Right forelimb (tissue), 1 donor: ENCODE data around the gene PCED1A.
"Not testable (repeated sequence)": the region's sequence is repeated elsewhere in the genome, so short reads cannot be mapped to it uniquely, and the experiment has no call there.

Experiments used
- DNase-seq: peaks from one replicate; pipeline ENCODE4 v3.0.0-alpha.2; 2018

The PCED1A gene

DNA sequence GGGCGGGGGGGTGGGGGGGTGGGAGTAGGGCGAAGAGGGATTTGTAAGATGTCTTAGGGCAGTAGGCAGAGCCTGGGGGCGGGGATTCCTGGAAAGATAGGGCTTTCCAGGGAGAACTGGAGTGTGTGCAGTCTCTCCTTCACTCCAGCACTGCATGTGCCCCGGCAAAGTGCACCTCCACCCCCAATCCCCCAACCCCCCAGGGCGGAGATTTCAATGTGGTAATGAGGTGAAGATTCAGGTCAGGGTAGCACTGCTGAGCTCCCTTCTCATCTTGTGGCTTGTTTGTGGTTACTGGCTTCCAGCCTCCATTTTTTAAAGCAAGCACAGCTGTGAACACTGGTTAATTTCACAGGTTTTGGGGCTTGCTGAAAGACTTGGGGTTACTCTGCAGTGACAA is 18.4 kb downstream of the PCED1A start:
- DNase-seq: no peak

DNA sequence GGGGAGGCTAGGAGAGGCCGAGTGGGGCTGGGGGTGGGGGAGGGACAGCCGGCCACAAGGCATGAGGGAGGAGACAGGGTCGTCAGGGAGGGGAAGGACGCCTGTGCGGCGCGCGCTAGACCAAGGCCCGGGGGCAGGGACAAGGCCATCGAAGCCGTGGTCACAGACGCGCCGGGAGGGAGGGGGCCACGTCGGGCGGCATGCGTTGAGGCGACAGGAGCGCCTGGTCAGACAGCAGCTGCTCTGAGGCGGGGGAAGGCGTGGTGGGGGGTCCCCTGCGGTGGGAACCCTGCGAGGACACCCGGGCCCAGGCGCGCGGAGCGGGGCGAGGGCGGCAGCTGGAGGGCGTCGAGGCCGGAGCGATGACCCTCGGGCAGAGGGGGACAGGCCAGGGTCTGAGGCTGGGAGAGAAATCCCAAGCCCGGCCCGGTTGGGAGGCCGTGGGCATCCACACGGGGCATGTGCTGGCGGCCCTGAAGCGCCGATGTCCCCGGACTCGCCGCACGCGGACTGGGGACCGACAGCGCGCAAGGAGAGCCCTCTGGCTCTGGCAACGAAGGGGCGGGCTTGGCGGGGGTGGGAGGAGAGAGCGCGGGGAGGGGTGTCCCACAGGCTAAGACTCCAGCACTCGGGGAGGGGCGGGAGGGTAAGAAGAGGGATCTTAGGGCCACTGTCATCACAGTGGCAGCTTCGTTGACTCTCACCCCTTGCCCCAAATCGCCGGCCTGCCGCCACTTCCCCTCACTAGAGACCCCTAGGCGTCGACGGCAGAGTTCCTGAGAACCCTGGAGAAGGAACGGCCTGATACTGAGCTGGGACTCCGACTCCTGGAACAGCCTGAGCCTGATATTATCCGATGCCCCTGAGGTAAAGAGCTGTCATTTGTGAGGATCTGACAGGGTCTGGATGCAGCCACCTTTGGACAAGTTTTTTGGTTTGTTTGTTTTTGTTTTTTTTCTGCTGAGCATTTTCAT is 19.3 kb downstream of the PCED1A start:
- DNase-seq: no peak

DNA sequence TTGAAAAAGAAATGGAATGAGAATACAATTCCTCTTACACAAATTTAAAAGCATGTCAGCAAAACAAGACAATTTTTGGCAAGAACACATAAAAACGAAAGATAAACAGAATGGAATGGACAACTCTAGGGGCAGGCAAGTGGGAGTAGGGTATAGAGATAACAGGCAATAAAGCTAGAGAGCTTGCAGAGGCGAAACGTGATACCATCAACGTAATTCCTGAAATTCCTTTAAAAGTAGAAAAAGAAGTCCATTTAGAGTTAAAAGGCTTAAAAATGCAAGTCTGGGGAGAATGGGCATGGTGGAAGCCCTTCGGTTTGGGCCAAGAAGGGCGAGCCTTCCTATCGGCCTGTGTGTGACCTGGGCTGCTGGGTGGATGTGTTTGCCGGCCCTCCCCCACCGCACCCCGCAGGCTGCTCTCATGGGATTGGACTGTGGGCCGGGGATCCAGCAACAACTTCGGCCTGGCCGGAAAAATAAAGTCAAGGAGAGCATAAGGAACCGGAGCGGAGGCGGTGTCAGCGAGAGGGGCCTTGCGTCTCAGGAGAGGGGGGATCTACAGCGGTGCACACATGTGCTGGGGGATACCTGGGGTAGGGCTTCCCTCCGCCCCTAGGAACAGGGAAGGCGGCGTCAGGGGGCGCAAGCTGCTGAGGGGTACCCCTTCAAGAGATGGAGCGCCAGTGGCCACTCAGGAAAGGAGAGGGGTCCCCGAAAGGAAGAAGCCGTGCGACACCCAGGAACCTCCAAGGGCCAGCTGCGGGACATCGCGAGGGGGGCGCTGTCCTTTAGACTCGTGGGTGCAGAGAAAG is 20.2 kb downstream of the PCED1A start:
- no peak for DNase-seq

DNA sequence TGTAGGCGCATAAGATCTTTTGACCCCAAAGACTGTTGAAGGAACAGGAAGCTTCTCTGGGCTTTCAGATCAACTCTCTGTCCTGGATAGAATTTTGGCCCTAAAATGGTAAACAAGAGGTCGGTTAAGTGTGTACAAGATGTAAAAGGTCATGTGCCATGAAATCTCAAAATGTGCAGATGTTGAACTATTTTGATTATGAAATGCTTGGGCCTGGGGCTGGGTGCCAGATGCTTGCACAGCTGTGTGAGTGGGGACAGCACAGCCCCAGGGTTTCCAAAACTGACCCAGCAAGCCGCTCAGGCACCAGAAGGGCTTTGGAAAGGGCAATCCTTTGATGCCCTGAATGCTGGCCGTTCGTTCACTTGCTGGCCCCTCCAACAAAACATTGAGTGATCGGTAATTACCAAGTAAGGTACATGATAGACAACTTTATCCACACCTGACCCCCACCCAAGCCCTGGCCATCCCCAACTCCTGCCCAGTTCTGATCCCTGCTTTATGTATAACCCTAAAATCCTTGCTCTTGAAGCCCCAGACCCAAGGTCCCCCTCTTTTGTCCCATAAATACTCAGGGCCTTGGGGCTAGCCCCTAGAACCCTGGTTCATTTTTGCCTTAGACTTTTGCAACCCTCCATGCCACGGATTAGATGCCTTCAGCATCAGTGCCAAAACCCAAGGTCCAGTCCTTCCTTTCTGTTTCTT is 22.4 kb downstream of the PCED1A start:
- no peak for DNase-seq

DNA sequence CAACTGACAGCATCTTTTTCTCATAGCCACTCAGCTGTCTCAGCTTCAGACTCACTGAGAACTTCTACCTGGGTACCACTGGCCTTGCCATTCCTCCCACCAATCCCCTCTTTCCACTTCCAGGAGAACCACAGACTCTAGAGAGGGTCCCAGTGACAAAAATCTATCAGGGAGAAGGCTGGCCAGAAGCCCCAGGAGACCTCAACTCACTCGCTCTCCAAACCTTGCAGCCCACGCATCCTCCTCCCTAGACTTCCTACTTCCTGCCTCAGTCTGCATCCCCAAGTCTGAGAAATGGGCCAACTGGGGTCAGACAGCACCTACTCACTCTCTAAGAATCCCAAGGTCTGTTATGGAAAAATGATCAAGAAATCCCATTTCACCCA is 23.1 kb downstream of the PCED1A start:
- DNase-seq: no peak

DNA sequence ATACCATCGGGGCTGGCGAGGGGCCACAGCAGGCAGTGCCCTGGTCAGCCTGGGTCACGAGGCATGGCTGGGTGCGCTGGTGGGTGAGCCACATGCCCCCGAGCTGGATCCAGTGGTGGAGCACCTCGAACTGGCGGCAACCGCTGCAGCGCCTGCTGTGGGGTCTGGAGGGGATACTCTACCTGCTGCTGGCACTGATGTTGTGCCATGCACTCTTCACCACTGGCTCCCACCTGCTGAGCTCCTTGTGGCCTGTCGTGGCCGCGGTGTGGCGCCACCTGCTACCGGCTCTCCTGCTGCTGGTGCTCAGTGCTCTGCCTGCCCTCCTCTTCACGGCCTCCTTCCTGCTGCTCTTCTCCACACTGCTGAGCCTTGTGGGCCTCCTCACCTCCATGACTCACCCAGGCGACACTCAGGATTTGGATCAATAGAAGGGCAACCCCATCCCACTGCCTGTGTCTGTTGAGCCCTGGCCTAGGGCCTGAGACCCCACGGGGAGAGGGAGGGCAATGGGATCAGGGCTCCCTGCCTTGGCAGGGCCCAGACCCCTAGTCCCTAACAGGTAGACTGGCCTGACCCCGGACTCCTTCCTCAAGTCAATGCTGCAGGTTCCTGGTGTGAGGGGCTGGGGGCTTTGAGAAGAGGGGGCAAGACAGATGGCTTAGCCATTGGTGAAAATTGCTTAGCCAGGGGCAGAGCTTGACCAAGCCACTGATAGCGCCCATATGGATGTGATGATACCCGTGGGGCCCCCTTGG is 23.7 kb downstream of the PCED1A start:
- no peak for DNase-seq

DNA sequence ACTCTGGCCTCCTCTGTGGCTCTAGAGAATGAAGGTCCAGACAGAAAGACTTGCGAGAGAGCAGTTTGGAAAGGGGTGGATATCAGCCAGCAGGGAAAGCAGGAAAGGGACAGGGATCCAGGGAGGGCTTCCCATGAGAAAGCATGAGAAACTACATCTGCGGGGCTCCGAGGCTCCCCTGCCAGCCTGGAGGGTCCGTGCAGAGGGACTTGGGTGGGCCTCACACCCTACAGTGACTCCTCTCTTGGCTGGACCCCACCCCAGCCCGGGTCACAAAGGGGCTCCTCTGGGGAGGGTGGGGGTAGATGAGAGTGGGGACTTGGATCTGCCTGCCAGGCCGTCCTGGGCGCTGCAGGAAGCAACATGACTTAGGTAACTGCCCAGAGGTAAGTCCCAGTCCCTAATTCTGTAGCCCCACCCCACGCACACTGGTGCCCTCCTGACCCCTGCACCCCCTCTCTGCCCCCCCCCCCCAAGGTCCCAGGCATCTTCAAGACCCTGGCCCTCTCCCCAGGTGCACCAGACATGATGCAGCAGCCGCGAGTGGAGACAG is 24.3 kb downstream of the PCED1A start, which contains the start of gene TMEM239:
Gene TMEM239 (plus strand): TSS at position 335 of the 553 bp plus-strand sequence. CDS start 191 bp downstream, at position 526.
- no peak for DNase-seq

DNA sequence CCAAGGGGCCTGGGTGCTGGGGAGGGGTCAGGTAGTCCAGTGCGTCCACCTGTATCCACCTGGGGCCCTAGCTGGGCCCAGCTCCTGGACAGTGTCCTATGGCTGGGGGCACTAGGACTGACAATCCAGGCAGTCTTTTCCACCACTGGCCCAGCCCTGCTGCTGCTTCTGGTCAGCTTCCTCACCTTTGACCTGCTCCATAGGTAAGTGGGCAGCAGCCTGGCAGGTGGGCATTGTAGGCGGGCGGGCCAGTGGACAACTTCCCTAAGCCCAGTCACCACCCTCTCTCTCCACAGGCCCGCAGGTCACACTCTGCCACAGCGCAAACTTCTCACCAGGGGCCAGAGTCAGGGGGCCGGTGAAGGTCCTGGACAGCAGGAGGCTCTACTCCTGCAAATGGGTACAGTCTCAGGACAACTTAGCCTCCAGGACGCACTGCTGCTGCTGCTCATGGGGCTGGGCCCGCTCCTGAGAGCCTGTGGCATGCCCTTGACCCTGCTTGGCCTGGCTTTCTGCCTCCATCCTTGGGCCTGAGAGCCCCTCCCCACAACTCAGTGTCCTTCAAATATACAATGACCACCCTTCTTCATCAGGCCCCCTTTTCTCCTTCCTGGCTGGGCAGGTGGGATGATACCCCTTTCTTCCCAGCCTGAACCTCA is 25.1 kb downstream of the PCED1A start:
- no peak for DNase-seq

DNA sequence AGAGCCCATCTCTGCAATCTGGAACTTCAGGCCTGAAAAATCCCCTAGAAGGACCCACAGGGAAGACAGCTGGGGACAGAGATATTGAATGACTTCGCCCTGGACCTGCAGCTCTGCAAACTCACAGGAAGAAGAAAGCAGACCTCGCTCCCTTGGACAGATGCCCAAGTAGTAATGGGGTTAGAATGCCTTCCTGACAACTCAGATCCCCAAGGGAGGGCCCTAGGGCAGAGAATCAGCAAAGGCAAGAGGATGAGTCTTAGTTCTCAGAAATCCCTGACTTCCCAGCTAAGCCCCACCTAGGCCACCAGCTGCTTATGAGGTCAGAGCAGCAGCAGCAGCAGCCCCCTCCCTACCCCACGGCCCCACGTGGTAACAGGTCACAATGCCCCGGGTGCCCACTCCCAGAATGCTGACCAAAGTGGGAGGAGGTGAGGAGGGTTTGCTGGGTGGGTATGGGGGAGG is 25.8 kb downstream of the PCED1A start, which contains the start of gene C20orf141:
Gene C20orf141 (plus strand): TSS at position 401 of the 465 bp plus-strand sequence. CDS start 198 bp downstream, outside the sequence.
- no peak for DNase-seq

DNA sequence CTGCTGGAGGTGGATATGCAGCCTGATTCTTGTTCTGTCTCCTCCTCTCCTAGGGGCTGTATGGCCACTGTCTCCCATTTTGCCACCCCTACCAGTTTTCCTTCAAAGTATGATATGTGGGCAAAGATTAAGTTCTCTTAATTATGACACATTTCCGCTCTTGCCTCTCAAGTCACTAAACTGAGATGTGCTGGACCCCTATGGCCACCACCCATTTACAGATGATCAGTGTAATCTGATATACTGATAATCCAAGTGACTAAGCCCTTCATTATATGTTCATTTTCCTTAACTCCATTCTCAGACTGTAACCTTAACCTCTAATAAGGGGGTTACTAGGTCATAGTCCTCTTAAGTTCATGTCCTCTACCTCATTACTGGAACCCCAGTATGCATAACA is 26.4 kb downstream of the PCED1A start:
- DNase-seq: no peak

DNA sequence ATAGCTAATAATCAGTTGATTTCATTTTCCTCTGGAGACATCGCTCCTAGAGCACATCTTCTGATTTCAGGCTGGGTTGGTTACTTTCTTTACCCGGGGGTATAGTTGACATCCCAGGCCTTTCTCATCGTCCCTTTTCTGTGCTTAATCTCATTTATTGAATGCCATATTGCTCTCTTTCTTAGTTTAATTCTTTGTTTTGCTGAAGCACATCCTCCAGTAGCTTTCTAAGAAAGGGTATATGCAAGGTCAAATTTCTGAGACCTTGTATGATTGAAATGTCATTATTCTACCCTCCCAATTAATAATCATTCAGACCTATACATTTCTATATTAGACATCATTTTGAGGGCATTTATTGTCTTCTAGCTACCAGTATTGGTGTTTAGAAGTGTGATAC is 28.3 kb downstream of the PCED1A start:
- no peak for DNase-seq

DNA sequence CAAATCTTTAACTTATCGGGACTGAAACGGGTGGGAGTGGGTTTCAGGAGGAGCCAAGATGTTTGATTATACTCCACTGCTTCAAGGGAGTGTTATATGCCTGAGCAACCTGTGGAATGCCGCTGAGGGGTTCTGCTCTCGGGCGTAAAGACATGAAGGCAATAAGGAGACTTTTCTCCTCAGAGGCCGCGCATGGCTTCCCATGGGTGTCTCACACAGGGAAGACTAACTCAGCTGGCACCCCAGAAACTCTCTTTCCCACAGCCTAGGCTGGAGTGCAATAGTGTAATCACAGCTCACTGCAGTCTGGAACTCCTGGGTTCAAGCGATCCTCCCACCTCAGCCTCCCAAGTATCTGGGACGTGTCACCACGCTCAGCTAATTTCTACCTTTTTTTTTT is 30.8 kb downstream of the PCED1A start:
- DNase-seq: no peak

DNA sequence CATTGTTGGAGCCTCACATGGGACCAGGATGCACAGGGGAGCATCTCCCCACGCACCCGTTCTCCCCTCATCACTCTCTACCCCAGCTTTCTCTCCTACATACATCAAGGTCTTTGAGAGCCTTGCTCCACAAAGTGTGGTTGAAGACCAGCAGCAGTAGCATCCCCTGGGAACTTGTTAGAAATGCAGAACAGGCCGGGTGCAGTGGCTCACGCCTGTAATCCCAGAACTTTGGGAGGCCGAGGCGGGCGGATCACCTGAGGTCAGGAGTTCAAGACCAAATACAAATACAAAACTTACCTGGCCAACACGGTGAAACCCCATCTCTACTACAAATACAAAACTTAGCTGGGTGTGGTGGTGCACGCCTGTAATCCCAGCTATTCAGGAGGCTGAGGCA is 32.5 kb downstream of the PCED1A start:
- not testable (repeated sequence) for DNase-seq

DNA sequence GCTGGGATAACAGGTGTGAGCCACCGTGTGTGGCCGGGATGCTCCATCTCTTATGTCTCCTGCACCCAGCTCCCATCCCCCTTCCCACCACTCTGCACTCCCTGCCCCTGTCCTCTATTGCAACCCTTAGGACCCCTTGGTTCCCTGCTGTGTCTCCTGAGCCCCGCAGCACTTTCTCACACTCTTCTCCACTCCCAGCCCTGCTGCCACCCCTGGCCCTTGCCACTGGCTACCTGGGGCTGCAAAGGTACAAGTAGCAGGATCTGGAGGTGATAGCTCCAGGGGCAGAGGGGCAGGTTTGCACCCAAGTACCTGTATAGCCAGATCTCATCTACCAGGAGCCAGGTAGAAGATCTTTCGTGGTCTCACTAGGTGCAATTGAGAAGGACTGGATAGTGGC is 33.4 kb downstream of the PCED1A start:
- no peak for DNase-seq

DNA sequence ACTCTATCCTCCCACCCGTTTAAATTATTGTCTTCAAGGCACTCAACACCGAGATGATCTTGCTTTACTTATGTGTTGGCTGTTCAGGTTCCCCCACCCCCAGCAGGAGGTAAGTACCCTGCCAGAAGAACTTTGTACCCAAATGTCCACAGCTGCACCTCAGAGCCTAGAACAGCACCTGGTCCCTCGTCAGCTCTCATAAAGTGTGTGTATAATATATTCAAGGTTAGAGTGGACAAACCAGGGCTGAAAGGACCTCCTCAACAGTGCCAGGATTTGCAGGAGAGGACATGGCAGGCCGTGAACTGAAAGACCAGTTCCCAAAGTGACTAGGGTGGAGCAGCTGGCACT is 34.1 kb downstream of the PCED1A start:
- no peak for DNase-seq

DNA sequence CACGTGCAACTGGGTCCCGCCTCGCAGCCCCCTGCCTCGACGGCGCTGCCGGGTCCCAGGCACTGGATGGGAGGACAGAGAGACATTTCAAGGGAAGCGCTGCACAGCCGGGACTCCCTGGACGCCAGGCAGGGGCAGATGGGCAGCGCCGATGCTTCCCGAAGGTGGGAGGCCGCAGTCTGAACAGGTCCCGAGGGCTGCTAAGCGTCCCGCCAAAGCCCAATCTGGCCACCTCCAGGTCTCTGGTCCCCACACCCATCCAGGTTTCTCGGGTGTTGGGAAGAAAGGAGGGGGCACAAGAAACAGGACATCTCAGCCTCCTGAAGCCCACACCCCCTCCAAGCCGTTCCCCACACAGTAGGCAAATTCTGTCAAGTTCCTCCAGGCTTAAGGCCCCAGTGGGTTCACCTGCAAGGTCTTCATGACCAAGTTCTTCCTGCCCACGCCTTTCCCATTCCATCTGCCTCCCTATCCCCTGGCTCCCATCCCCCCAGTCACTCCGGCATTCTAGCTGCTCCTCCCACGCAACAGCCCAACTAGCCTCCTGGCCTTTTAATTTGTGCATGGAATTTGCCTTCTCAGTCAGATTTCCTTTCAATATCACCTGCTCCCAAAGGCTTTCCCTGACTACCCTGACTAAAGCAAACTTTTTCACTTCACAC is 34.6 kb downstream of the PCED1A start:
- no peak for DNase-seq

DNA sequence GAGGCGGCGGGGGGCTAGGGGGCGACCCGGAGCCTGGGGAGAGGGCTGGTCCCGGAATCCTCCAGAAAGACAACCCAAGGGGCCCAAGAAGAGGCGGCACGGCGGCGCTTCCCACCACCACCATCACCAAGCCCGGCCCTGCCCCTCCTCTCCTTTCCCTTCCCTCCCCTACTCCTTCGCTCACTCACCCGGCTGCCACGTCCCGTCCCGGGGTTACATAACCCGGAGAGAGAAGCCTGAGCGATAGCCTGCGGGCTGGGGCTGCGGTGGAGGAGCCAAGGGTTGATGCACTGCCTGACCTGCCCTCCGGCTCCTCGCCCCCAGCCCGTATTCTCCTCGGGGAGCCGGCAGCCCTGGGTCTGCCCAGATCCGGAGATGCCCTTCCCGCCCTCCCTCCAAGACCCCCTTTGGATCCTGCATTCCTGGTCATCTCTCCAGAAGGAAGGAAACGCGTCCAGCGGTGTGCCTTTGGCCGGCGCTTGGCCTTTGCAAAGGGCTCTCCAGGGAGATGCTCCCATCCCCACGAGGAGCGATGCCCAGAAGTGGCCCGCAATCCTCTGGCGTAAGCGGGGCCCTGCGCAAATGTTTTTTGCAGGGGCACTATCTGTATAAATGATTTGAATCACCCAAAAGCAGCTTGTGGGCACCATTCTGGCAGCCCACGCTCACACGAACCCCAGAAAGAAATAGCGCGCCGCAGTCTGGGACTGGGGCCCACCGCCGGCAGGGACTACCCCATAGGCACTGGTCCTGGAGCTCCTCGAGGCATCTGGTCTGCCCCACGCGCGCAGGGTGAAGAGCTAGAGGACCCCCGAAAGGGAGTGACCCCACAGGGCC is 35.4 kb downstream of the PCED1A start:
- no peak for DNase-seq

DNA sequence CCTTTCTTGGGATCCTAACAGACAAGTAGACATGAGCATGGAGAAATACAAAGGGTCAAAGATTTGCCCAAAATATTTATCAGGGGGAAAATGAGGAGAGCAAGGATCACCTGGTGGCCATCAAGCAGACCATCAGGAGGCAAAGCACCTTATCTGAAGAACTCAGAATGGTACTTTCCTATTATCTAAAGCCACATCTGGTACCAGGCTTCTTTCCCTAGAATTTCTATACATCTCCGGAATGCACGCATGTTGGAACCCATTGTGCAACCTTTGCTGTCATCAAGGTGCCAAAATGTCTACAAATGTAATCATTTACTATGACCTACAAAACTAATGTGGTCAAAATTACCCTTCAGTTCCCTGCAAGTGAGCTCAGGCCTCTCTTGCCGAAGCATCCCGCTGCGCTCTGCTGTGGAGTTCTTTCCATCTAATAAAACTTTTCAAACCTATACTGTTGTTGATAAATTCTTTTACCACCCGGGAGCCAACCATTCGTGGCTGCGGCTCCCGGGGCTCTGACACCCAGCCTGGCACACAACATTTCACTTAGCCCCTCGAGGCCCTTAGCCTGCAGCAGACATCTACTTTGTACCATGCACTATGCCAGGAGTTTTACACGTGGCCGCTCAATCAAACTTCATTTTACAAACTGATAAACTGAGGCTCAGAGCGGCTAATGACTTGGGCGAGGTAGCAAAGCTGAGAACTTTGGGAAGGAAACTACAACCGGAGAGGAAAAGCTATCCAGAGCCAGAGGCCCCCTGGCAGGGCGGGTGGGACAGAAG is 36.2 kb downstream of the PCED1A start:
- DNase-seq: no peak

DNA sequence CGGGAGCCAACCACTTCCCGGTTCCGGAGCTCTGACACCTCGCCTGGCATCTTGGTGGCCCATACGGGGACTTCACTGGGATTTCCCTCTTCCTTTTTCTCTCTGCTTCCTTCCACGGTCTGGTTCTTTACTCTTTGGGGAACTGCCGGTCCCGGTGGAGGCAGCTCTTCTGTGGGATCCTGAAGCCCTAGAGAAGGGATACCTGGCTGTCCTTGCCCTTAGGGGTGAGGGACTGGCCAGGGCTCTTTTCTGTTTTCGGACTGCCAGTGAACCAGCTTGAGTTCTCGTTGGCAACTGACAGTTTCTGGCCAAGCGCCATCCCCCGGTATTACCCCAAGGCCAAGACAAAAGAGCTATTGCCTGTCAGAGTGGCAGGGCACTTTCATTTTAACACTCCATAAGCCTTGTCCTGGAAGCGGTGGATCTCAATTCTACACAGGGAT is 39.1 kb downstream of the PCED1A start:
- no peak for DNase-seq
